Activated CD8-positive, alpha-beta T cell treated with anti-CD3 and anti-CD28 coated beads for 36 hours (primary cell): ENCODE results near the gene ENO4. TPM values are rescaled to one million over a fixed set of nuclear protein-coding genes. Genes with fewer than 3 reads are reported as not detected.

Source experiments
- ATAC-seq: fragments of 200-7000 bp; cut with Tn5 transposase; one replicate; pipeline ENCODE4 v1.10.0; 2021; ENCODE audit warnings: mild to moderate bottlenecking, moderate library complexity
- CTCF ChIA-PET: fragments of 350-600 bp; sonication (Branson Sonifier 250); formaldehyde crosslinking; loops from one replicate; lab custom pipeline; 2021; ENCODE audit warnings: antibody characterized with exemption; lab: Charles Lee
- POLR2A ChIA-PET: fragments of 350-600 bp; sonication (Branson Sonifier 250); formaldehyde crosslinking; loops from one replicate; lab custom pipeline; 2021; ENCODE audit warnings: antibody characterized with exemption; lab: Charles Lee
- DNase-seq: peaks from one replicate; pipeline ENCODE4 v3.0.0-alpha.2; 2020
- H3K27ac Mint-ChIP-seq: one replicate; pipeline ENCODE4 v1.8.0; 2021; ENCODE audit warnings: mild to moderate bottlenecking, mixed read lengths
- H3K27me3 Mint-ChIP-seq: one replicate; pipeline ENCODE4 v1.8.0; 2021; ENCODE audit warnings: mixed read lengths
- H3K36me3 Mint-ChIP-seq: one replicate; pipeline ENCODE4 v1.8.0; 2021; ENCODE audit warnings: low read depth, mixed read lengths
- H3K4me1 Mint-ChIP-seq: one replicate; pipeline ENCODE4 v1.8.0; 2021; ENCODE audit warnings: low read depth, mixed read lengths
- H3K4me3 Mint-ChIP-seq: one replicate; pipeline ENCODE4 v1.8.0; 2021; ENCODE audit warnings: mild to moderate bottlenecking, moderate library complexity, mixed read lengths
- H3K9me3 Mint-ChIP-seq: one replicate; pipeline ENCODE4 v1.8.0; 2021; ENCODE audit warnings: mixed read lengths
- CTCF ChIP-seq: fragments of 200-600 bp; IDR thresholded peaks from one replicate; pipeline ENCODE4 v1.8.0; 2022; ENCODE audit warnings: antibody characterized with exemption, mild to moderate bottlenecking
- intact Hi-C: fragments of 100-400 bp; cut with micrococcal nuclease; formaldehyde crosslinking; loops from one replicate; pipeline ENCODE4 v1.10.0; 2022
- total RNA-seq, 2 experiments: library from RNA; stranded (reverse); gene quantifications; one replicate each; pipeline ENCODE4 v1.2.3, GENCODE V29; 2021

The ENO4 gene
- total RNA-seq, 2 experiments from 2014 or later, result not detected

DNA sequence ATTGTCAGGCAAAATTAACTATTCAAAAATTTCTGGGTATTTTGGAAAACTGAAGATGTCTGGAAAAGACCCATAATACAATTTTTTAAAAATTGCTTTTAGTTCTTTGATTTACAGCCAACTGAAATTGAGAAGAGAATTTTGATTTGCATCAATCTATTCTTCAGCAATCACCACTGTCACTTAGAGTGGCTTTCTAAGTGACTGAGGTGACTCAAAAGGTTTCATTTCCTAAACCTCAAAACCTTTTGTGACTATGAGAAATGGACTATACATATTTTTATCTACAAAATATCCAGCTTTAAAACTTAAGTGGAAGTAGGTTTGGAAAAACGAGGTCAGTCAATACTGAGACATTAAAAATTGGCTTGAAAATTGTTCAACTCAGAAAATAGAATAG, 60.0 kb downstream of the ENO4 start:
- peaks cover 2% of the 10 kb centered on the region for H3K27me3 Mint-ChIP-seq

DNA sequence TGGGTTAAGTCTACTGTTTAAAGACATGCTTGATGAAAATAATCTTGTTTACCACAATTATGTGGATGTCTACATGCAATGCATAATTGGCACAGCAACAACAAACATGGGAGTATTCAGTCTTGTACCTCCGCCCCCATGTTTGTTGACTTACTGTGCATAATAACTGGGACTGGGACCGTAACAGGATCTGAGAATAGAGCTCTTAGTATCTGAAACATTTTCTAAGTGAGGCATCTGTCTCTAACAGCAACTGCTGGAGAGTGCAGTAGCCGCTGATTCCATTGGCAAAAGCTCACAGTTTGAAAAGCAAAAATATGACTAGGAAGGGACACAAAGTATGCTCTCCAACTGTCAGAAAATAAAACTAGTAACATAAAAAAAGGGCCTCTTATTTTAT, 61.6 kb downstream of the ENO4 start:
- Mint-ChIP-seq H3K36me3 (no peaks in the 10 kb centered on the region), H3K4me3 (no peak overlapping the region), H3K27me3 (peaks cover 3% of the 10 kb centered on the region), H3K27ac (no peak overlapping the region), H3K4me1 (no peaks in the 10 kb centered on the region), H3K9me3 (no peaks in the 10 kb centered on the region)
- ATAC-seq (no peak), DNase-seq (no peak)
- ChIA-PET CTCF (no interaction called here), POLR2A (no interaction called here)
- TF ChIP-seq CTCF, result no peak
- intact Hi-C loops, result no loop called here

More for the DNA sequence above, 60.0 kb downstream of the ENO4 start:
- Mint-ChIP-seq H3K4me3 (no peak overlapping the region), H3K36me3 (no peaks in the 10 kb centered on the region), H3K9me3 (no peaks in the 10 kb centered on the region), H3K27ac (no peak overlapping the region), H3K4me1 (no peaks in the 10 kb centered on the region)
- ChIA-PET POLR2A (no interaction called here), CTCF (no interaction called here)
- no peak for DNase-seq
- TF ChIP-seq CTCF, result no peak
- ATAC-seq, result no peak
- intact Hi-C loops, result no loop called here

- ATAC-seq (no peak), DNase-seq (no peak)
- H3K36me3 Mint-ChIP-seq, result no peaks in the 10 kb centered on the region
- peaks cover 3% of the 10 kb centered on the region for H3K27me3 Mint-ChIP-seq
- ChIA-PET CTCF (no interaction called here), POLR2A (no interaction called here)
- H3K9me3 Mint-ChIP-seq, result no peaks in the 10 kb centered on the region
- H3K4me1 Mint-ChIP-seq, result no peaks in the 10 kb centered on the region
- no peak for TF ChIP-seq CTCF
- intact Hi-C loops, result no loop called here
- no peak overlapping the region for H3K4me3 Mint-ChIP-seq
- H3K27ac Mint-ChIP-seq, result no peak overlapping the region
Measured at GRCh38 chr10:116912162-116912561, 62.9 kb downstream of the ENO4 start.

GRCh38 chr10:116913695-116914094, 64.4 kb downstream of the ENO4 start:
- DNase-seq, result no peak
- Mint-ChIP-seq H3K36me3 (no peaks in the 10 kb centered on the region), H3K4me3 (no peak overlapping the region), H3K4me1 (no peaks in the 10 kb centered on the region), H3K27me3 (peaks cover 5% of the 10 kb centered on the region), H3K27ac (no peak overlapping the region), H3K9me3 (no peaks in the 10 kb centered on the region)
- ATAC-seq, result no peak
- intact Hi-C loops, result no loop called here
- CTCF ChIA-PET, result no interaction called here
- POLR2A ChIA-PET, result no interaction called here
- TF ChIP-seq CTCF, result no peak

GRCh38 chr10:116915340-116915739, 66.0 kb downstream of the ENO4 start:
- intact Hi-C loops, result no loop called here
- H3K36me3 Mint-ChIP-seq, result no peaks in the 10 kb centered on the region
- no peak for DNase-seq
- POLR2A ChIA-PET, result no interaction called here
- no peak overlapping the region for H3K4me3 Mint-ChIP-seq
- no peaks in the 10 kb centered on the region for H3K9me3 Mint-ChIP-seq
- no peaks in the 10 kb centered on the region for H3K4me1 Mint-ChIP-seq
- peaks cover 5% of the 10 kb centered on the region for H3K27me3 Mint-ChIP-seq
- no peak overlapping the region for H3K27ac Mint-ChIP-seq
- no peak for TF ChIP-seq CTCF
- ATAC-seq, result no peak
- CTCF ChIA-PET, result interaction anchor here (1.0 kb wide), 1 partner anchor 302 kb away, joined by 3 read pairs; no protein-coding TSS in a partner anchor
